ENCODE results near the gene ARHGAP1. TPM values are rescaled to one million over a fixed set of nuclear protein-coding genes. Genes with fewer than 3 reads are reported as not detected.

Gene ARHGAP1
- total and polyA plus RNA-seq, 2 of the 13 experiments (the other 11 are each of a cell fraction or from before 2014, with no cell fraction given): 18.6 to 30.3 TPM

GRCh38 chr11:46640036-46640788 lies 60.2 kb downstream of the ARHGAP1 start (continued):
- TF ChIP-seq RXRB (CRISPR knock-in tag; IDR thresholded peaks at IDR 0.05; ENCODE audit: borderline replicate concordance) (no peak), TBX2 (CRISPR knock-in tag; IDR thresholded peaks at IDR 0.05; ENCODE audit: borderline replicate concordance) (0 out of 2 replicates have a peak, but pooled peaks have one; percentile 17), ZNF274 (CRISPR knock-in tag; IDR thresholded peaks at IDR 0.05) (no peak), ZFYVE20 (CRISPR knock-in tag; IDR thresholded peaks at IDR 0.05; ENCODE audit: borderline replicate concordance, low read depth) (no peak)
- TF ChIP-seq, protein P1, sequence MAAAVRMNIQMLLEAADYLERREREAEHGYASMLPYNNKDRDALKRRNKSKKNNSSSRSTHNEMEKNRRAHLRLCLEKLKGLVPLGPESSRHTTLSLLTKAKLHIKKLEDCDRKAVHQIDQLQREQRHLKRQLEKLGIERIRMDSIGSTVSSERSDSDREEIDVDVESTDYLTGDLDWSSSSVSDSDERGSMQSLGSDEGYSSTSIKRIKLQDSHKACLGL (CRISPR knock-in tag; IDR thresholded peaks at IDR 0.05): no peak

GRCh38 chr11:46639197-46639839 lies 61.1 kb downstream of the ARHGAP1 start:
- BruUV-seq (replicated peaks): no TSS peak
- 96% methylated on average over 7 of the region's 7 CpGs for WGBS (ENCODE audit: low lambda C conversion rate)
- Histone ChIP-seq H4K20me1 (ENCODE audit: insufficient read depth, low read length) (no peaks in the 10 kb centered on the region), H3K27me3 (ENCODE audit: control insufficient read depth in 1 of 2, insufficient read depth in 2 of 2, low read length in 2 of 2) (no peaks in the 10 kb centered on the region), H3K79me2 (ENCODE audit: insufficient read depth, low read length) (peaks cover 16% of the 10 kb centered on the region), H3K27ac (ENCODE audit: extremely low read length, insufficient read depth, low read length) (peak overlapping the region; percentile 78), H3K4me2 (ENCODE audit: low read depth, low read length) (0 out of 2 replicates have a peak overlapping the region, but pooled peaks have one; percentile 57), H3K9ac (ENCODE audit: insufficient read depth, low read depth, low read length) (no peak overlapping the region), H2AFZ (ENCODE audit: low read length) (no peak overlapping the region), H3K36me3 (replicated peaks in 1 of 2; ENCODE audit: control insufficient read depth in 1 of 2, insufficient read depth in 2 of 2, low read length in 2 of 2) (peaks cover 4 to 23% of the 10 kb centered on the region in 2 experiments; a peak in 3 of 5 replicates), H3K9me3 (ENCODE audit: low read length) (no peaks in the 10 kb centered on the region), H3K4me3 (replicated peaks in 1 of 3; ENCODE audit: insufficient read depth in 1 of 3, low read depth in 2 of 3, low read length in 3 of 3) (no peak overlapping the region), H3K4me1 (ENCODE audit: insufficient read depth, low read length) (peaks cover 49% of the 10 kb centered on the region)
- intact Hi-C loops (cut with micrococcal nuclease; ENCODE audit: unreplicated experiment) (no loop called here), in situ Hi-C loops (cut with HindIII; ENCODE audit: extremely low pct_ligation_motif_present, low pct_unique_long_range_greater_than_20kb) (no loop called here)
- no peak for FAIRE-seq
- no peak for ATAC-seq
- ChIA-PET POLR2A (no interaction called here), CTCF (ENCODE audit: low intra/inter-chr PET ratio, low total read pairs) (no interaction called here)
- no peak for DNase-seq (ENCODE audit: low spot score)
- TF ChIP-seq ZNF350 (CRISPR knock-in tag; IDR thresholded peaks at IDR 0.05; ENCODE audit: borderline replicate concordance, low read depth) (no peak), KLF6 (CRISPR knock-in tag; IDR thresholded peaks at IDR 0.05) (no peak), HMGA1 (CRISPR knock-in tag; conservative IDR thresholded peaks at IDR 0.05) (no peak), ZNF557 (CRISPR knock-in tag; IDR thresholded peaks at IDR 0.05) (no peak), ZNF792 (CRISPR knock-in tag; IDR thresholded peaks at IDR 0.05) (peak; percentile 97), MATR3 (CRISPR knock-in tag; IDR thresholded peaks at IDR 0.05) (no peak), ATRX (CRISPR knock-in tag; IDR thresholded peaks at IDR 0.05; ENCODE audit: borderline replicate concordance) (no peak), ZNF441 (CRISPR knock-in tag; IDR thresholded peaks at IDR 0.05; ENCODE audit: borderline replicate concordance) (peak; percentile 96), MBNL3 (CRISPR knock-in tag; conservative IDR thresholded peaks at IDR 0.05) (no peak), RXRA (CRISPR knock-in tag; IDR thresholded peaks at IDR 0.05) (no peak), ZSCAN31 (CRISPR knock-in tag; IDR thresholded peaks at IDR 0.05; ENCODE audit: low read depth) (no peak), ZNF747 (CRISPR knock-in tag; IDR thresholded peaks at IDR 0.05; ENCODE audit: borderline replicate concordance) (no peak), ATF1 (CRISPR knock-in tag; IDR thresholded peaks at IDR 0.05) (no peak), JUND (CRISPR knock-in tag; IDR thresholded peaks at IDR 0.05) (no peak), HMG20B (CRISPR knock-in tag; conservative IDR thresholded peaks at IDR 0.05) (no peak)
- TF ChIP-seq, protein P2, sequence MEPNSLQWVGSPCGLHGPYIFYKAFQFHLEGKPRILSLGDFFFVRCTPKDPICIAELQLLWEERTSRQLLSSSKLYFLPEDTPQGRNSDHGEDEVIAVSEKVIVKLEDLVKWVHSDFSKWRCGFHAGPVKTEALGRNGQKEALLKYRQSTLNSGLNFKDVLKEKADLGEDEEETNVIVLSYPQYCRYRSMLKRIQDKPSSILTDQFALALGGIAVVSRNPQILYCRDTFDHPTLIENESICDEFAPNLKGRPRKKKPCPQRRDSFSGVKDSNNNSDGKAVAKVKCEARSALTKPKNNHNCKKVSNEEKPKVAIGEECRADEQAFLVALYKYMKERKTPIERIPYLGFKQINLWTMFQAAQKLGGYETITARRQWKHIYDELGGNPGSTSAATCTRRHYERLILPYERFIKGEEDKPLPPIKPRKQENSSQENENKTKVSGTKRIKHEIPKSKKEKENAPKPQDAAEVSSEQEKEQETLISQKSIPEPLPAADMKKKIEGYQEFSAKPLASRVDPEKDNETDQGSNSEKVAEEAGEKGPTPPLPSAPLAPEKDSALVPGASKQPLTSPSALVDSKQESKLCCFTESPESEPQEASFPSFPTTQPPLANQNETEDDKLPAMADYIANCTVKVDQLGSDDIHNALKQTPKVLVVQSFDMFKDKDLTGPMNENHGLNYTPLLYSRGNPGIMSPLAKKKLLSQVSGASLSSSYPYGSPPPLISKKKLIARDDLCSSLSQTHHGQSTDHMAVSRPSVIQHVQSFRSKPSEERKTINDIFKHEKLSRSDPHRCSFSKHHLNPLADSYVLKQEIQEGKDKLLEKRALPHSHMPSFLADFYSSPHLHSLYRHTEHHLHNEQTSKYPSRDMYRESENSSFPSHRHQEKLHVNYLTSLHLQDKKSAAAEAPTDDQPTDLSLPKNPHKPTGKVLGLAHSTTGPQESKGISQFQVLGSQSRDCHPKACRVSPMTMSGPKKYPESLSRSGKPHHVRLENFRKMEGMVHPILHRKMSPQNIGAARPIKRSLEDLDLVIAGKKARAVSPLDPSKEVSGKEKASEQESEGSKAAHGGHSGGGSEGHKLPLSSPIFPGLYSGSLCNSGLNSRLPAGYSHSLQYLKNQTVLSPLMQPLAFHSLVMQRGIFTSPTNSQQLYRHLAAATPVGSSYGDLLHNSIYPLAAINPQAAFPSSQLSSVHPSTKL (CRISPR knock-in tag; IDR thresholded peaks at IDR 0.05): no peak

Measured in HepG2 (cell line).